ENCODE data around the gene GABBR2. TPM values are rescaled to one million over a fixed set of nuclear protein-coding genes. Genes with fewer than 3 reads are reported as not detected.

GABBR2 gene
- total RNA-seq, 1 donor from 2014 or later, result 0.84 TPM

GRCh38 chr9:98554752-98555151, 154.0 kb downstream of the GABBR2 start:
- no peak overlapping the region for H3K4me3 ChIP-seq
- H3K9me3 ChIP-seq, result no peaks in the 10 kb centered on the region
- no peak for TF ChIP-seq CTCF (IDR thresholded peaks at IDR 0.05)
- no peak overlapping the region for H3K27ac ChIP-seq
- intact Hi-C loops (cut with DNase I), result no loop called here
- ATAC-seq, result no peak
- H3K4me1 ChIP-seq, result no peaks in the 10 kb centered on the region
- DNase-seq, result no peak
- no peaks in the 10 kb centered on the region for H3K36me3 ChIP-seq
- H3K27me3 ChIP-seq, result no peaks in the 10 kb centered on the region

- H3K9me3 ChIP-seq, result no peaks in the 10 kb centered on the region
- no peak for TF ChIP-seq CTCF (IDR thresholded peaks at IDR 0.05)
Observed at GRCh38 chr9:98552331-98552730, 156.4 kb downstream of the GABBR2 start.

GRCh38 chr9:98551511-98552286, 157.0 kb downstream of the GABBR2 start:
- TF ChIP-seq CTCF (IDR thresholded peaks at IDR 0.05), result no peak
- Histone ChIP-seq H3K4me1 (no peaks in the 10 kb centered on the region), H3K27ac (no peak overlapping the region), H3K36me3 (no peaks in the 10 kb centered on the region), H3K9me3 (no peaks in the 10 kb centered on the region), H3K27me3 (no peaks in the 10 kb centered on the region), H3K4me3 (no peak overlapping the region)
- no peak for DNase-seq
- intact Hi-C loops (cut with DNase I), result no loop called here
- ATAC-seq, result peak; percentile 76

More at GRCh38 chr9:98552331-98552730, 156.4 kb downstream of the GABBR2 start:
- Histone ChIP-seq H3K4me1 (no peaks in the 10 kb centered on the region), H3K36me3 (no peaks in the 10 kb centered on the region), H3K27me3 (no peaks in the 10 kb centered on the region), H3K27ac (no peak overlapping the region), H3K4me3 (no peak overlapping the region)
- DNase-seq (no peak), ATAC-seq (no peak)
- intact Hi-C loops (cut with DNase I), result no loop called here

GRCh38 chr9:98550206-98550820, 158.4 kb downstream of the GABBR2 start:
- Histone ChIP-seq H3K4me1 (no peaks in the 10 kb centered on the region), H3K9me3 (no peaks in the 10 kb centered on the region), H3K4me3 (no peak overlapping the region), H3K27me3 (no peaks in the 10 kb centered on the region), H3K27ac (no peak overlapping the region), H3K36me3 (no peaks in the 10 kb centered on the region)
- intact Hi-C loops (cut with DNase I), result no loop called here
- no peak for DNase-seq
- TF ChIP-seq CTCF (IDR thresholded peaks at IDR 0.05), result no peak
- no peak for ATAC-seq

- intact Hi-C loops (cut with DNase I), result no loop called here
- H3K27me3 ChIP-seq, result no peaks in the 10 kb centered on the region
- no peaks in the 10 kb centered on the region for H3K9me3 ChIP-seq
- TF ChIP-seq CTCF (IDR thresholded peaks at IDR 0.05), result no peak
- H3K36me3 ChIP-seq, result no peaks in the 10 kb centered on the region
- no peaks in the 10 kb centered on the region for H3K4me1 ChIP-seq
- H3K4me3 ChIP-seq, result no peak overlapping the region
- H3K27ac ChIP-seq, result no peak overlapping the region
- ATAC-seq, result no peak
- no peak for DNase-seq
Observed at GRCh38 chr9:98549401-98549800, 159.3 kb downstream of the GABBR2 start.
